GM23248 (cell line): ENCODE results near the gene BCAS1. TPM values are rescaled to one million over a fixed set of nuclear protein-coding genes. Genes with fewer than 3 reads are reported as not detected.

Experiments
- DNase-seq: peaks from one replicate; pipeline ENCODE4 v3.0.0-alpha.2; 2015
- H2AFZ ChIP-seq: fragments of 200-600 bp; sonication (generic); 2 replicates; pipeline ENCODE4 v1.6.1; 2016; ENCODE audit warnings: antibody characterized with exemption
- H3F3A ChIP-seq: fragments of 200-600 bp; sonication (generic); 2 replicates; pipeline ENCODE4 v1.6.1; 2016; ENCODE audit warnings: mild to moderate bottlenecking, antibody characterized with exemption, mixed run types; ENCODE audit not compliant: insufficient read depth
- H3K27ac ChIP-seq: fragments of 200-600 bp; sonication (generic); 2 replicates; pipeline ENCODE4 v1.5.1; 2016; ENCODE audit warnings: mild to moderate bottlenecking
- H3K27me3 ChIP-seq: fragments of 200-600 bp; sonication (generic); replicated peaks from 2 replicates; pipeline ENCODE4 v1.6.1; 2016; ENCODE audit warnings: mild to moderate bottlenecking; ENCODE audit not compliant: insufficient read depth
- H3K36me3 ChIP-seq: fragments of 200-600 bp; sonication (generic); 2 replicates; pipeline ENCODE4 v1.6.1; 2016; ENCODE audit warnings: low read depth, mild to moderate bottlenecking
- H3K4me1 ChIP-seq: fragments of 200-600 bp; sonication (generic); 2 replicates; pipeline ENCODE4 v1.6.1; 2016; ENCODE audit warnings: mild to moderate bottlenecking; ENCODE audit not compliant: insufficient read depth
- H3K4me2 ChIP-seq: fragments of 200-600 bp; sonication (generic); one replicate; pipeline ENCODE4 v1.6.1; 2016; ENCODE audit warnings: mild to moderate bottlenecking; ENCODE audit not compliant: unreplicated experiment
- H3K4me3 ChIP-seq: fragments of 200-600 bp; sonication (generic); 2 replicates; pipeline ENCODE4 v1.5.1; 2016; ENCODE audit warnings: mild to moderate bottlenecking
- H3K79me2 ChIP-seq: fragments of 200-600 bp; sonication (generic); 2 replicates; pipeline ENCODE4 v1.6.1; 2016; ENCODE audit warnings: mild to moderate bottlenecking; ENCODE audit not compliant: insufficient read depth
- H3K9ac ChIP-seq: fragments of 200-600 bp; sonication (generic); 2 replicates; pipeline ENCODE4 v1.6.1; 2016; ENCODE audit warnings: mild to moderate bottlenecking
- H3K9me2 ChIP-seq: fragments of 200-600 bp; sonication (generic); 2 replicates; pipeline ENCODE4 v1.6.1; 2016; ENCODE audit warnings: mixed run types, mild to moderate bottlenecking, moderate library complexity; ENCODE audit not compliant: insufficient read depth
- H3K9me3 ChIP-seq: fragments of 200-600 bp; sonication (generic); one replicate; pipeline ENCODE4 v1.6.1; 2017; ENCODE audit warnings: low read depth
- H4K20me1 ChIP-seq: fragments of 200-600 bp; sonication (generic); 2 replicates; pipeline ENCODE4 v1.6.0; 2016; ENCODE audit not compliant: insufficient read depth
- EZH2 ChIP-seq: fragments of 200-600 bp; sonication (generic); IDR thresholded peaks from 2 replicates; pipeline ENCODE4 v1.6.1; 2018; ENCODE audit warnings: antibody characterized with exemption, mild to moderate bottlenecking; ENCODE audit not compliant: insufficient read depth, poor library complexity, severe bottlenecking
- EZH2phosphoT487 ChIP-seq: fragments of 200-600 bp; sonication (generic); IDR thresholded peaks from 2 replicates; pipeline ENCODE4 v1.6.1; 2018; ENCODE audit warnings: antibody characterized with exemption, moderate library complexity, mild to moderate bottlenecking, low read depth; ENCODE audit not compliant: insufficient read depth
- WGBS, 2 experiments: methylation state at CpG; one replicate each; pipeline ENCODE4 v1.1.6; 2015 to 2017; ENCODE audit warnings: low lambda C conversion rate in 2 of 2, low coverage in 1 of 2; ENCODE audit errors: missing lambda C conversion rate in 2 of 2; 5-methylcytosine and 5-hydroxymethylcytosine counted together
- in situ Hi-C: fragments of 300-500 bp; cut with MboI; formaldehyde crosslinking; loops from 2 replicates; pipeline ENCODE4 v1.15.0; 2020
- polyA plus RNA-seq: library from polyadenylated mRNA; unstranded; fragments of >200 nt; fragmentation: Nextera tagmentation; extraction: Ambion mirVana; gene quantifications from 2 replicates; pipeline ENCODE4 v1.2.1, GENCODE V29; 2016
- total RNA-seq: library from RNA; depleted of rRNA; stranded (reverse); fragments of >200 nt; shearing (Covaris generic); gene quantifications from 2 replicates; pipeline ENCODE4 v1.2.3, GENCODE V29; 2014

BCAS1 gene
- total and polyA plus RNA-seq, 2 experiments from 2014 or later: 0.41 TPM; not detected in 1

DNA sequence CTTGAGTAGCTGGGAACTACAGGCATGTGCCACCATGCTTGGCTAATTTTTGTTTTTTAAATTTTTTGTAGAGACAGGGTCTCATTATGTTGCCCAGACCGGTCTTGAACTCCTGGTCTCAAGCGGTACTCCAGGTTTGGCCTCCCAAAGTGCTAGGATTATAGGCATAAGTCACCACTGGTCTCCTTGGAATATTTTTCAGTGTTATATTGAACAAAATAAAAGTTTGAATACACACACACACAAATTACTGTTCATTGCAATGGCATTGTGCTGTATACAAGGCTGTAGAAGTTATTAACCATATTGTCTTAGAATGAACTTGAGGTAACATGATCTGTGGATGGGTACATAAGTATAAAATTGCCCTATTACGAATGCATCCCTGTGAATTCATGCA lies 166.1 kb downstream of the BCAS1 start:
- no peaks in the 10 kb centered on the region for H3K27me3 ChIP-seq
- H3K4me3 ChIP-seq: no peak overlapping the region
- no peak overlapping the region for H2AFZ ChIP-seq
- H3K4me2 ChIP-seq: no peak overlapping the region
- H3K9ac ChIP-seq: no peak overlapping the region
- TF ChIP-seq EZH2: no peak
- no peak for TF ChIP-seq EZH2phosphoT487
- no peaks in the 10 kb centered on the region for H3K79me2 ChIP-seq
- H3K36me3 ChIP-seq: no peaks in the 10 kb centered on the region
- no peak for DNase-seq
- peaks cover 81% of the 10 kb centered on the region for H3K4me1 ChIP-seq
- H3K9me3 ChIP-seq: no peaks in the 10 kb centered on the region
- peaks cover 67% of the 10 kb centered on the region for H3F3A ChIP-seq
- peak overlapping the region; percentile 79; the same call in 1 of the 2 replicates for H3K27ac ChIP-seq
- no peaks in the 10 kb centered on the region for H4K20me1 ChIP-seq
- H3K9me2 ChIP-seq: no peaks in the 10 kb centered on the region
- in situ Hi-C loops: loop anchor here (25.0 kb wide), 1 partner anchor 142 kb away; no protein-coding TSS in a partner anchor
- WGBS, 2 experiments: 95 to 97% methylated on average over 3 of the region's 3 CpGs

GRCh38 chr20:53903652-53903987 lies 166.8 kb downstream of the BCAS1 start:
- TF ChIP-seq EZH2phosphoT487: no peak
- Histone ChIP-seq H3K4me3 (no peak overlapping the region), H3K4me1 (peaks cover 80% of the 10 kb centered on the region), H4K20me1 (no peaks in the 10 kb centered on the region), H3K27me3 (no peaks in the 10 kb centered on the region), H3K4me2 (peak overlapping the region; percentile 28), H3K79me2 (no peaks in the 10 kb centered on the region), H3F3A (peaks cover 73% of the 10 kb centered on the region), H3K27ac (peak overlapping the region; percentile 79), H3K9me3 (no peaks in the 10 kb centered on the region), H3K9me2 (no peaks in the 10 kb centered on the region), H3K36me3 (no peaks in the 10 kb centered on the region), H2AFZ (no peak overlapping the region; the same call in 1 of the 2 replicates), H3K9ac (no peak overlapping the region)
- in situ Hi-C loops: loop anchor here (25.0 kb wide), 1 partner anchor 141 kb away; no protein-coding TSS in a partner anchor
- WGBS, 2 experiments: 20 to 25% methylated on average over 2 of the region's 2 CpGs
- DNase-seq: peak; percentile 83

GRCh38 chr20:53902968-53903651 lies 167.3 kb downstream of the BCAS1 start:
- in situ Hi-C loops: loop anchor here (25.0 kb wide), 1 partner anchor 141 kb away; no protein-coding TSS in a partner anchor

GRCh38 chr20:53901497-53902096 lies 168.8 kb downstream of the BCAS1 start:
- H3K9ac ChIP-seq: peak overlapping the region; percentile 40
- H3K79me2 ChIP-seq: no peaks in the 10 kb centered on the region
- in situ Hi-C loops: loop anchor here (25.0 kb wide), 1 partner anchor 139 kb away; no protein-coding TSS in a partner anchor

More at GRCh38 chr20:53902968-53903651, 167.3 kb downstream of the BCAS1 start:
- Histone ChIP-seq H3F3A (peaks cover 76% of the 10 kb centered on the region), H3K4me2 (peak overlapping the region; percentile 28), H4K20me1 (no peaks in the 10 kb centered on the region), H2AFZ (no peak overlapping the region), H3K4me3 (no peak overlapping the region), H3K36me3 (no peaks in the 10 kb centered on the region), H3K79me2 (no peaks in the 10 kb centered on the region), H3K4me1 (peaks cover 77% of the 10 kb centered on the region), H3K9me2 (no peaks in the 10 kb centered on the region), H3K9me3 (no peaks in the 10 kb centered on the region), H3K9ac (no peak overlapping the region), H3K27me3 (no peaks in the 10 kb centered on the region), H3K27ac (peak overlapping the region; percentile 79)
- 74 to 81% methylated on average over 7 to 11 of the region's 11 CpGs for WGBS, 2 experiments
- TF ChIP-seq EZH2phosphoT487: no peak
- no peak for TF ChIP-seq EZH2
- DNase-seq: peak; percentile 67

More at GRCh38 chr20:53901497-53902096, 168.8 kb downstream of the BCAS1 start:
- H2AFZ ChIP-seq: no peak overlapping the region
- no peaks in the 10 kb centered on the region for H3K27me3 ChIP-seq
- no peaks in the 10 kb centered on the region for H3K36me3 ChIP-seq
- no peak for TF ChIP-seq EZH2phosphoT487
- TF ChIP-seq EZH2: no peak
- WGBS, 2 experiments: 39 to 41% methylated on average over 4 of the region's 4 CpGs
- no peaks in the 10 kb centered on the region for H3K9me3 ChIP-seq
- H4K20me1 ChIP-seq: no peaks in the 10 kb centered on the region
- H3K9me2 ChIP-seq: no peaks in the 10 kb centered on the region; the same call in 1 of the 2 replicates
- peaks cover 63% of the 10 kb centered on the region for H3F3A ChIP-seq
- peak overlapping the region; percentile 75 for H3K4me2 ChIP-seq
- DNase-seq: peak; percentile 44
- peaks cover 64% of the 10 kb centered on the region for H3K4me1 ChIP-seq
- H3K27ac ChIP-seq: peak overlapping the region; percentile 79
- peak overlapping the region; percentile 7 for H3K4me3 ChIP-seq
